Central memory CD8-positive, alpha-beta T cell (primary cell): ENCODE data around the gene MAD1L1.

Experiments used
- ATAC-seq: fragments of 150-1000 bp; cut with Tn5 transposase; replicated peaks from 2 replicates; pipeline ENCODE4 v1.10.0; 2022; ENCODE audit warnings: mild to moderate bottlenecking, moderate FRiP score, moderate number of reproducible peaks; ENCODE audit not compliant: poor library complexity, severe bottlenecking; ENCODE audit errors: extremely low read depth
- DNase-seq, 2 donors: peaks; one replicate each; pipeline ENCODE4 v3.0.0; 2021; ENCODE audit warnings: low spot score in 2 of 2
- H3K27ac Mint-ChIP-seq: one replicate; pipeline ENCODE4 v1.8.0; 2022; ENCODE audit warnings: low read depth, mild to moderate bottlenecking, moderate library complexity, mixed read lengths
- H3K27me3 Mint-ChIP-seq: one replicate; pipeline ENCODE4 v1.8.0; 2022; ENCODE audit warnings: mixed read lengths
- H3K36me3 Mint-ChIP-seq: one replicate; pipeline ENCODE4 v1.8.0; 2022; ENCODE audit warnings: mild to moderate bottlenecking, moderate library complexity, mixed read lengths; ENCODE audit not compliant: insufficient read depth
- H3K4me1 Mint-ChIP-seq: one replicate; pipeline ENCODE4 v1.8.0; 2022; ENCODE audit warnings: mixed read lengths
- H3K4me3 Mint-ChIP-seq: one replicate; pipeline ENCODE4 v1.8.0; 2022; ENCODE audit warnings: mild to moderate bottlenecking, moderate library complexity, mixed read lengths
- H3K9me3 Mint-ChIP-seq: one replicate; pipeline ENCODE4 v1.8.0; 2022; ENCODE audit warnings: mixed read lengths

Gene MAD1L1

DNA sequence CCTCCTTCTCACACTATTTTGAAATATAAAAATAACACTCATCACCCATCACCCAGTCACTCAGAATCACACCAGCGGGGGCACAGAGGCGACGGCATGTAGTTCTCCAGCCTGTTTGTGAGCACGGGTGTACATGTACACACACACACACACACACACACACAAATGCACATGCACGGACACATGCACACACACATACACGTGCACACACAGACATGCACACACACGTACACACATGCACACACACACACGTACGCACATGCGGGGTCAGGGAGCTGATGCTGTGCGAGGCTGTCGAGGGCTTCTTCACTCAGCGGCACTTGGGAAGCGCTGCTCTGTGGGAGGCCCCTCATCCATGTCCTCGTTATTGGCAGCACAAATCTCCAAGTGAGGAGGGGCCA is 383.8 kb downstream of the MAD1L1 start:
- no peak overlapping the region for H3K4me3 Mint-ChIP-seq
- H3K27me3 Mint-ChIP-seq = no peaks in the 10 kb centered on the region
- H3K36me3 Mint-ChIP-seq = peaks cover 3% of the 10 kb centered on the region
- H3K9me3 Mint-ChIP-seq = no peaks in the 10 kb centered on the region
- H3K4me1 Mint-ChIP-seq = peaks cover 26% of the 10 kb centered on the region
- no peak for DNase-seq
- ATAC-seq = no peak
- H3K27ac Mint-ChIP-seq = peak overlapping the region; percentile 16

GRCh38 chr7:1848013-1848640 is 384.6 kb downstream of the MAD1L1 start:
- Mint-ChIP-seq H3K27me3 (no peaks in the 10 kb centered on the region), H3K9me3 (no peaks in the 10 kb centered on the region), H3K36me3 (peaks cover 3% of the 10 kb centered on the region), H3K4me3 (no peak overlapping the region), H3K27ac (peak overlapping the region; percentile 16), H3K4me1 (peaks cover 21% of the 10 kb centered on the region)
- DNase-seq (no peak), ATAC-seq (no peak)

- H3K4me1 Mint-ChIP-seq = peaks cover 16% of the 10 kb centered on the region
- no peak overlapping the region for H3K27ac Mint-ChIP-seq
- H3K27me3 Mint-ChIP-seq = no peaks in the 10 kb centered on the region
- no peak overlapping the region for H3K4me3 Mint-ChIP-seq
- peaks cover 3% of the 10 kb centered on the region for H3K36me3 Mint-ChIP-seq
- no peaks in the 10 kb centered on the region for H3K9me3 Mint-ChIP-seq
- no peak for DNase-seq
- no peak for ATAC-seq
These were observed 385.3 kb downstream of the MAD1L1 start for GRCh38 chr7:1847260-1848001.

- H3K36me3 Mint-ChIP-seq = peaks cover 3% of the 10 kb centered on the region
- no peak for DNase-seq
- no peaks in the 10 kb centered on the region for H3K27me3 Mint-ChIP-seq
These were observed 386.2 kb downstream of the MAD1L1 start for GRCh38 chr7:1846331-1847065.

DNA sequence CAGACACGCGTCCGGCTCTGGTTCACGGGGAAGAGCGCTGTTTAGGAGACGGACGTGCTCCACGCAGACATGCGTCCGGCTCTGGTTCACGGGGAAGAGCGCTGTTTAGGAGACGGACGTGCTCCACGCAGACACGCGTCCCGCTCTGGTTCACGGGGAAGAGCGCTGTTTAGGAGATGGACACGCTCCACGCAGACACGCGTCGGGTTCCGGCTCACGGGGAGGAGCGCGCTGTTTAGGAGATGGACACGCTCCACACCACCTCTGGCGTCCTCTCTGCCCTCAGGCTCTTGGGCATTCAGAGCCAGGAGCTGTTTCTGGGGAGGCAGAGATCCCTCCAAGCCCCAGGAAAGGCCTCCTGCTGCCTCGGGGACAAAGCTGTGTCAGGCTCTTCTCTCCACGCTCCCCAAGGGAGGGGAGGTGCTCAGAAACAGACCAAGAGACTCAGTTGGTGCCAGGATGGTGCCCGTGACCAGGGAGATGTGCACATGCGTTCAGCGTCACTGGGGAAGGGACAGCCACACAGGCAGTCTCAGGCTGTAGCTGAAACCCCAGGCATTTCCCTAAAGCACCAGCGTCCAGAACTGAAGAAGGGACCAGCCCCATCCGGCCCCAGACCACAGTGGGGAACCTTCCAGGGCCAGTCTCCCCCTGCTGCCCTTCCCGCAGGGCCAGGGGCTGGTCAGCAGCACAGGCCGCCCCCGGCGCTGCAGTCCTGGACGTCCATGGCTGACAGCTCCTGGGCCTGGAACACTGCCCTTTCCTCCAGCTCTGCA is 387.0 kb downstream of the MAD1L1 start:
- H3K27ac Mint-ChIP-seq = no peak overlapping the region
- peaks cover 3% of the 10 kb centered on the region for H3K36me3 Mint-ChIP-seq
- H3K4me1 Mint-ChIP-seq = peaks cover 10% of the 10 kb centered on the region
- H3K9me3 Mint-ChIP-seq = no peaks in the 10 kb centered on the region
- no peak overlapping the region for H3K4me3 Mint-ChIP-seq
- H3K27me3 Mint-ChIP-seq = no peaks in the 10 kb centered on the region
- no peak for ATAC-seq
- DNase-seq = no peak

More at GRCh38 chr7:1846331-1847065, 386.2 kb downstream of the MAD1L1 start:
- Mint-ChIP-seq H3K9me3 (no peaks in the 10 kb centered on the region), H3K27ac (no peak overlapping the region), H3K4me1 (peaks cover 11% of the 10 kb centered on the region), H3K4me3 (no peak overlapping the region)
- ATAC-seq = no peak

GRCh38 chr7:1844951-1845390 is 387.8 kb downstream of the MAD1L1 start:
- Mint-ChIP-seq H3K4me1 (peaks cover 10% of the 10 kb centered on the region), H3K9me3 (no peaks in the 10 kb centered on the region), H3K27ac (no peak overlapping the region), H3K36me3 (peaks cover 3% of the 10 kb centered on the region), H3K27me3 (no peaks in the 10 kb centered on the region), H3K4me3 (no peak overlapping the region)
- no peak for DNase-seq
- no peak for ATAC-seq

- H3K36me3 Mint-ChIP-seq = peaks cover 3% of the 10 kb centered on the region
- no peak overlapping the region for H3K4me3 Mint-ChIP-seq
- H3K4me1 Mint-ChIP-seq = peaks cover 10% of the 10 kb centered on the region
- no peaks in the 10 kb centered on the region for H3K9me3 Mint-ChIP-seq
- ATAC-seq (no peak), DNase-seq (no peak)
- H3K27ac Mint-ChIP-seq = no peak overlapping the region
- no peaks in the 10 kb centered on the region for H3K27me3 Mint-ChIP-seq
These were observed 388.3 kb downstream of the MAD1L1 start for GRCh38 chr7:1844336-1844950.

- Mint-ChIP-seq H3K27me3 (no peaks in the 10 kb centered on the region), H3K36me3 (peaks cover 5% of the 10 kb centered on the region), H3K27ac (no peak overlapping the region), H3K9me3 (no peaks in the 10 kb centered on the region), H3K4me3 (no peak overlapping the region), H3K4me1 (peaks cover 10% of the 10 kb centered on the region)
- ATAC-seq (no peak), DNase-seq (no peak)
These were observed 388.8 kb downstream of the MAD1L1 start for GRCh38 chr7:1843921-1844335.

DNA sequence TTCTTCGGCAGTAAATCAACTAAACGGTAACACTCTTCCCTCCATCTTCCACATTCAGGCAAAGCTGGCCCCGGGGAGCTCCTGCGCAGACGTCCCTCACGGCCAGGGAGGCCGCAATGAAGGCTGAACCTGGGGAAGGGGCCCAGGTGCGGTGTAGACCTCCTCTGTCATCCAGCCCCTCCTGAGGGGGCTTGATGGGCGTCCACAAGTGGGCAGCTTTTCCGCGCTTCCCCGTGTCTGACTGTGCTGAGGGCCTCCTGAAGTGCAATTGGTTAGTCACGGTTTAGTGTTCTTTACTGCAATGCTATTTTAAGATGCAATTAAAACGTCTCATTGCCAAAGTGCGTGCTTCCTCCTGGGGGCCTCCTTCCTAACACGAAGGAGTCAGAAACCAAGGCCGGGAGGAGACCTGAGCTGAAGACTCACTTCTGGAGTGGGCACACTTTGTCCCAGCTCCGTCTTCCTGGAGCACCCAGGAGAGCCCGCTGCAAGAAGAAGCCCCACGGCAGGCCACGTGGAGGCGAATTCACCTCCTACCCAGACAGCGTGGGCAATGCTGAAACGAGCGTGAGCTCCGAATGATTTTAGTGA is 389.4 kb downstream of the MAD1L1 start:
- Mint-ChIP-seq H3K27me3 (no peaks in the 10 kb centered on the region), H3K9me3 (no peaks in the 10 kb centered on the region)

GRCh38 chr7:1842321-1843221 is 390.2 kb downstream of the MAD1L1 start:
- peaks cover 8% of the 10 kb centered on the region for H3K36me3 Mint-ChIP-seq
- ATAC-seq (no peak), DNase-seq (no peak)
- H3K4me3 Mint-ChIP-seq = no peak overlapping the region
- H3K9me3 Mint-ChIP-seq = no peaks in the 10 kb centered on the region
- H3K27ac Mint-ChIP-seq = no peak overlapping the region
- H3K4me1 Mint-ChIP-seq = peaks cover 10% of the 10 kb centered on the region
- H3K27me3 Mint-ChIP-seq = no peaks in the 10 kb centered on the region

More for the DNA sequence above, 389.4 kb downstream of the MAD1L1 start:
- Mint-ChIP-seq H3K36me3 (peaks cover 7% of the 10 kb centered on the region), H3K4me3 (no peak overlapping the region), H3K4me1 (peaks cover 10% of the 10 kb centered on the region), H3K27ac (no peak overlapping the region)
- ATAC-seq = no peak
- DNase-seq = no peak
